Activated CD8-positive, alpha-beta T cell treated with anti-CD3 and anti-CD28 coated beads, Interleukin-2, amount 10 ng/mL, durations not matched to agents 7 days and 5 days (primary cell): ENCODE data around the gene CCNQ. TPM values are rescaled to one million over a fixed set of nuclear protein-coding genes. Genes with fewer than 3 reads are reported as not detected.

Experiments used
- ATAC-seq: fragments of 150-1000 bp; cut with Tn5 transposase; one replicate; pipeline ENCODE4 v1.10.0; 2021; ENCODE audit warnings: moderate library complexity
- CTCF ChIA-PET: fragments of 350-600 bp; sonication (Branson Sonifier 250); formaldehyde crosslinking; loops from one replicate; lab custom pipeline; 2021; ENCODE audit warnings: antibody characterized with exemption; lab: Charles Lee
- POLR2A ChIA-PET: fragments of 350-600 bp; sonication (Branson Sonifier 250); formaldehyde crosslinking; loops from one replicate; lab custom pipeline; 2021; ENCODE audit warnings: antibody characterized with exemption; lab: Charles Lee
- DNase-seq: peaks from one replicate; pipeline ENCODE4 v3.0.0-alpha.2; 2020
- H3K27ac Mint-ChIP-seq: one replicate; pipeline ENCODE4 v1.8.0; 2021; ENCODE audit warnings: mild to moderate bottlenecking, mixed read lengths
- H3K27me3 Mint-ChIP-seq: one replicate; pipeline ENCODE4 v1.8.0; 2021; ENCODE audit warnings: low read depth, mixed read lengths
- H3K36me3 Mint-ChIP-seq: one replicate; pipeline ENCODE4 v1.8.0; 2021; ENCODE audit warnings: low read depth, mixed read lengths
- H3K4me1 Mint-ChIP-seq: one replicate; pipeline ENCODE4 v1.8.0; 2021; ENCODE audit warnings: low read depth, mixed read lengths
- H3K4me3 Mint-ChIP-seq: one replicate; pipeline ENCODE4 v1.8.0; 2021; ENCODE audit warnings: mild to moderate bottlenecking, mixed read lengths
- H3K9me3 Mint-ChIP-seq: one replicate; pipeline ENCODE4 v1.8.0; 2022; ENCODE audit warnings: mixed read lengths; ENCODE audit not compliant: insufficient read depth
- total RNA-seq, 2 experiments: library from RNA; stranded (reverse); gene quantifications; one replicate each; pipeline ENCODE4 v1.2.3, GENCODE V29; 2021

CCNQ gene
- total RNA-seq, 2 experiments from 2014 or later: 23.9 to 24.5 TPM

DNA sequence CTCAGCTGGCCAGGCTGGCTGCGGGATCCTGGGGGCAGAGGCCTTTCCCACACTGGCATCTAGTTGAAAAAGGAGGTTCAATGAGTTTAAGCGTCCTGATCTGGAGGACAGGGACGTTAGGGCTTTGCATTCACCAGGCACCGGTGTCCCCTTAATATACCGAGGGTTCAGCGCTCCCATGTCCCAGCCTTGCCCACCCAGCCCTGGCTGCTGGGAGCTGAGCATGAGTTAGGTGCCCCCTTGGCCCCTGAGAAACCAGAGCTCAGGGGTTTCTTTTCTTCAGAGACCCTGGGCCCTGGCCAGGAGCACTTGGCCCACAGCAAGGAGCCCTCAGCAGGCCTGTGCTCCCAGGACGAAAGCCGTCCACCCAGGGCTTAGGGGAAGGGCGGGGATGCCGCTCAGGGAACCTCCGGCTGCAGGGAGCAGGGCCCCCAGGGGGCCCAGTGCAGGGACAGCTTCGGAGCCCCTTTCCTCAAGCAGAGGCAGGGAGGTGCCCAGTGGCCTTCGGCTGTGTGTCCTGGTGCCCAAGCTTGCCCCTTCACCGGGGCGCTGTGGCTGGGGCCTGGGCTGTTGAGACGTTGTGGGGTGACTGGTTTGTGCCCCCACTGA, 27.2 kb upstream of the CCNQ start:
- no peaks in the 10 kb centered on the region for H3K4me1 Mint-ChIP-seq
- no peak overlapping the region for H3K4me3 Mint-ChIP-seq
- H3K27ac Mint-ChIP-seq: no peak overlapping the region
- H3K27me3 Mint-ChIP-seq: no peaks in the 10 kb centered on the region
- ATAC-seq: no peak
- POLR2A ChIA-PET: no interaction called here
- no peaks in the 10 kb centered on the region for H3K9me3 Mint-ChIP-seq
- no peak for DNase-seq
- H3K36me3 Mint-ChIP-seq: no peaks in the 10 kb centered on the region
- CTCF ChIA-PET: no interaction called here

DNA sequence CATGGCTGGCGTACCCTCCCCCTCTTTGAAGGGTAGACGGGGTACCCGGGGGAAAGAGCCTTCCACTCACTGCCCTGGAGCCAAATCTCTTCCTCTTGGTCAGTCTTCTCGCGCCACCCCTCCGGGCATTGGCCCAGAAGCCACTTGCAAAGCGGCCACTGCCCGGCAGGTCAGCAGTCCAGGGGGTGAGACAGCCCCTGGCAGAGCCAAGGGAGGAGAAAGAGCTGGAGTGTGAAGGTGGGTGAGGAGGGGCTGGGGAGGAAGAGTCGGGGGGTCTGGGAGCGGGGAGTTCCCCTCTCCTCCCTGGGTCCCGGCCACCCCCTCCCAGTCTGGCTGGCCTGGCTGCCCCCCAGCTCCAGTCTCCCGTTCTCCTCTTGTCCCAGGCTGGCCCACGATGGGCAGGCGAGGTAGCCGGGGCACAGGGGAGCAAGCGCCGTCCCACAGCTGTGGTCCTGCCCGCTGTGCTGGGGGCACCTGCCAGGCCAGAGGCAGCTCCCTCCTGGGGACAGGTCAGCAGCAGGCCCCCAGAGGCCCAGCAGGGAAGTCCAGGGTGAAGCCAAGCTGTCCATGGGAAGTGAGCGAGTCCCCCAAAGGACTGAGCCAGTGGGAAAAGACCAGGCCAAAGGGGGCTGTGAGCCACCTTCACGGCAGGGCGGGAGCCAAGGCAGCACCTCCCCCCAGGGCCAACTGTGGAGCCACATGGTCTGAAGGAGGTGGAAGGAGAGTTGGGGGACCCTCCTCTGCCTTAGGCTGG, 26.5 kb upstream of the CCNQ start:
- POLR2A ChIA-PET: no interaction called here

DNA sequence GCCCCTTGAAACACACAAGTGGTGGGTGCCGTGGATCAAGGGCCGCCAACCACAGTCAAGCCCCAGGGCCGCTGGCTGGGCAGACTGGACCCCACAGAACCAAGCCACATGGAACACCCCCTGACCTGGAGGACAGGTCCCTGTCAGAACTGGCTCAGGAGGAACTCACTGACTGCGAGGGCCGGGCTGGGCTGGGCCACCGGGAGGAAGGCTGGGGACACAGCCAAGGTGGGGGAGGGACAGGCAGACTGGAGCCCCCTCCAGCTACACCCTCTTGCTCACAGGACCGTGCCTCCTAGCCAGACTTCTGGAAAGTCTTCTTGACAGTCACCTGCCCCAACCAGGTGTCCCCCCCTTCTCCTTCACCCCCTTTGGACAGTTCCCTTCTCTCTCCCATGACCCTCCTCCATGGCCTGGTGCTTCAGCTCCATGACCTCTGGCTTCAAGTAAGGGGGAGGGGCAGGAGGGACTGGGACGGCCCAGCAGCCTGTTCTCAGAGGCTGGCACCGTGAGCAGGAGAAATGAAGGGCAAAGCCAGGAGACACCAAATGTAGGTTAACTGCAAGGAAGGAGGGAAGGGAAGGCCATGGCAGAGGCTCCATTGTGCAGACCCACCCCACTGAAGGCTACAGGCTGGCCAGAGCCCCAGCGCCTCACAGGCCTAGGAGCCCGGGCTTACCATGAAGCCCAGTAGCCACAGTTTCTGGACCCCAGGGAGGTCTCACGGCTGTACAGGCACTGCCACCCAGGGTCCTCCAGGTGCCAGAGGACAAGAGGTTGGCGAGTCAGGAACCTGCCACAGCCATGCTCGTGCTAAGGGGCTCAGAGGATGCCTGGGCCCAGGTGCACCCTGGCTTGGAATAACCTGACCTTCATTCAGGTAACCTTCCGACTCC, 25.5 kb upstream of the CCNQ start:
- Mint-ChIP-seq H3K36me3 (no peaks in the 10 kb centered on the region), H3K27ac (no peak overlapping the region), H3K27me3 (no peaks in the 10 kb centered on the region), H3K4me3 (no peak overlapping the region), H3K9me3 (no peaks in the 10 kb centered on the region), H3K4me1 (no peaks in the 10 kb centered on the region)
- ChIA-PET CTCF (no interaction called here), POLR2A (no interaction called here)
- DNase-seq (no peak), ATAC-seq (no peak)

More for the DNA sequence above, 26.5 kb upstream of the CCNQ start:
- Mint-ChIP-seq H3K27me3 (no peaks in the 10 kb centered on the region), H3K36me3 (no peaks in the 10 kb centered on the region), H3K4me1 (no peaks in the 10 kb centered on the region), H3K27ac (no peak overlapping the region), H3K4me3 (no peak overlapping the region), H3K9me3 (no peaks in the 10 kb centered on the region)
- CTCF ChIA-PET: no interaction called here
- no peak for DNase-seq
- no peak for ATAC-seq

DNA sequence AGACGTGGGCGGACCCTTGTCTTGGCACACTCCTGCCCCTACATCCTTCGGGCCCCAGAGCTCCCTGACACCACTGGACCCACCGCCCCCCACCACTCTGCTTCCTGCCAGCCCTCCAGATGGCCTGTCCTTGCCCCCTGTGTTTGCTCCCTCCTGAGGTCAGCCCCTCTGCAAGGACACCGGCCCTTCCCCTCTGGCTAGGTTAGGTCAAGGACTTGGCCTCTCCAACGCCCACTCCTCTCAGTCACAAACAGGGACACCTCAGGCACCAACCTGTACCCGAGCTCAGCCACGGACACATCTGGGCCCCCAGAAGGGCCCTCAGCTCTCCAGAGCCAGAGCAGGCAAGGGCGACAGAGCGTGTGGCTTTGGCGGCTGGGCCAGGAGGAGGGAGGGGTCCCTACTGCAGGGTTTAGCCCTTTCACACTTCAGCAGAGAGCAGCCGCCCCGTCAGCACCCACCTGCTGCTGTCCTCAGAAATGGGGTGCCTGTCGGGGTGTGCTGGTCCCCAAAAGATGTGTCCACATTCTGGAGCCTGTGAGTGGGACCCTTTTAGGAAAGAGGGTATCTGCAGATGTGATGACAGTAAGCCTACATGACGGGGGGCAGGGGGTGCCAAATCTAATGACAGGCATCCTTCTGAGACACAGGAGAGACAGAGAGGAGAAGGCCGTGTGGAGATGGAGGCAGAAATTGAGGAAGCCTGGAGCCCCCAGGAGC, 24.5 kb upstream of the CCNQ start:
- ATAC-seq (no peak), DNase-seq (no peak)
- POLR2A ChIA-PET: no interaction called here
- H3K4me3 Mint-ChIP-seq: no peak overlapping the region
- CTCF ChIA-PET: interaction anchor here (0.6 kb wide), 1 partner anchor 9 kb away, joined by 3 read pairs; no protein-coding TSS in a partner anchor
- H3K27me3 Mint-ChIP-seq: no peaks in the 10 kb centered on the region
- no peaks in the 10 kb centered on the region for H3K4me1 Mint-ChIP-seq
- no peak overlapping the region for H3K27ac Mint-ChIP-seq
- H3K36me3 Mint-ChIP-seq: no peaks in the 10 kb centered on the region
- no peaks in the 10 kb centered on the region for H3K9me3 Mint-ChIP-seq

DNA sequence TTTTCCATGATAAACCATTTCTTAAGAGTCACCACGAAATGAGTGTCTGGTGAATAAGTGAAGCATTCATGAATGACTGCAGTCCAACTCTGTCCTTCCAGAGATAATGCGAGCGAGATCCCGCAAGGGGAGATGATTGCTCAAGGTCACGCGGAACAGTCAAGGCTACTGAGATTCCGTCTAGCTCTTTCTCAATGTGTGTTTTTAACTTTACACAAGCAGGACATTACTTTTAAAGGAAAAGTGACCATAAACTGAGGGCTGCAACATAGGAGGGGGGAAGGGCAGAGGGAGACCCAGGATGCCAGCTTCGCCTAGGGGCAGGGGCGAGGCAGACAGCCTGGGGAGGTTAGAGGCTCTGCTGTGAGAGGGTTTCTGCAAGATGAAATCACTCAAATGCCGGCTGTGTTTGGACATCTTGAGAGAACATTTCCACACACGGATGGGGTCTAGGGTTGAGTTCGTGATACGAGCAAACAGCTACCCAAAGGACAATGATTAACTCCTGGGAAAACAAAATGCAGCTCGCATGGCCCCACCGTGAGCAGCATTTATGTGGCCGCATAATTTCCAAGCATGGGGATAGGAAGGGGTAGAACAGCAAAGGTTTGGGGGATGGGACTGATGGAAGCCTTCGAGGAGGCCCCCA, 23.8 kb upstream of the CCNQ start:
- no peak overlapping the region for H3K4me3 Mint-ChIP-seq
- H3K36me3 Mint-ChIP-seq: no peaks in the 10 kb centered on the region
- ATAC-seq (no peak), DNase-seq (no peak)
- ChIA-PET POLR2A (no interaction called here), CTCF (interaction anchor here (0.6 kb wide), 1 partner anchor 8 kb away, joined by 3 read pairs; no protein-coding TSS in a partner anchor)
- H3K9me3 Mint-ChIP-seq: no peaks in the 10 kb centered on the region
- H3K27me3 Mint-ChIP-seq: peaks cover 3% of the 10 kb centered on the region
- no peak overlapping the region for H3K27ac Mint-ChIP-seq
- H3K4me1 Mint-ChIP-seq: no peaks in the 10 kb centered on the region

DNA sequence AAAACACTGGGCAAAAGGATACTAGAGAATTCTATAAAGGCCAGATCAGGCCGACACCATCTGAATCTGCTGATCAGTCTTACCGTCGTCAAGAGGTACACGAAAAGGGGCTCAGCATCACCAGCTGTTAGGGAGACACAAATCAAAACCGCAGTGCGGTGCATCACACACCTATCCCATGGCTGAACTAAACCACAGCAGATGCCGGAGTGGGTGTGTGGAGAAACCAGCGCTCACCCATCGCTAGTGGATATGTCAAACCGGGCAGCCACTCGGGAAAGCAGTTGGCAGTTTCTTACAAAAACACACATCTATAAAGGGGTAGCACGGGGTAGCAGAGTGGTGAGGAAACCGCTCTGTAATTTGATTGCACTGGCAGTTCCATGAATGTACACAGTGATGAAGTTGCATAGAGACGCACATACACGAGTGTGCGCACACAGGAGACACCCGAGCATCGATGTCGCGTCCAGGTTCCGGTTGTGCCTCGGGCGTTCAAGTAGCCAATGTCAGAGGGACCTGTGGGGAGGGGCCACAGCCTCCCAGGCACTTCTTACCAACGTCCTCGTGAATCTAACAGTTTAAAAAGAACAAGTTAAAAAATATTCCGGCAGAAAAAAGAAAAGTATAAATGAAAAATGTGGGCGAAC, 23.1 kb upstream of the CCNQ start:
- Mint-ChIP-seq H3K4me3 (no peak overlapping the region), H3K9me3 (no peaks in the 10 kb centered on the region), H3K4me1 (no peaks in the 10 kb centered on the region), H3K27ac (no peak overlapping the region), H3K36me3 (no peaks in the 10 kb centered on the region), H3K27me3 (peaks cover 5% of the 10 kb centered on the region)
- ChIA-PET POLR2A (no interaction called here), CTCF (no interaction called here)
- DNase-seq: no peak
- ATAC-seq: no peak

DNA sequence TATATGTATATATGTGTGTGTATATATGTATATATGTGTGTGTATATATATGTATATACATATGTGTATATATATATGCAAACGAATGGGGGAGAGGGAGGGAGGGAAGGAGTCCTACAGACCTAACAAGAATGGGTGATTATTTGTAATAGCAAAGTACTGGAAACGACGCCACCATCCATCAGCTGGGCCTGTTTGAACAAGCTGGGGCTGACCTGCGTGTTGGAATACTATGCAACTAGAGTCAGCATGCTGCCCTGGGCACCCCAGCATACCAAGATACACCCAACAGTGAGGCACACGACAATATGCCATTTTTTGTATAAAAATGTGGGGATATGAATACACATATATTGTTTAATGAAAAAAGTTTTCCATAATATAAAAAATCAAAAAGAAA, 21.6 kb upstream of the CCNQ start:
- peaks cover 5% of the 10 kb centered on the region for H3K27me3 Mint-ChIP-seq
- H3K27ac Mint-ChIP-seq: no peak overlapping the region
- no peak for DNase-seq

DNA sequence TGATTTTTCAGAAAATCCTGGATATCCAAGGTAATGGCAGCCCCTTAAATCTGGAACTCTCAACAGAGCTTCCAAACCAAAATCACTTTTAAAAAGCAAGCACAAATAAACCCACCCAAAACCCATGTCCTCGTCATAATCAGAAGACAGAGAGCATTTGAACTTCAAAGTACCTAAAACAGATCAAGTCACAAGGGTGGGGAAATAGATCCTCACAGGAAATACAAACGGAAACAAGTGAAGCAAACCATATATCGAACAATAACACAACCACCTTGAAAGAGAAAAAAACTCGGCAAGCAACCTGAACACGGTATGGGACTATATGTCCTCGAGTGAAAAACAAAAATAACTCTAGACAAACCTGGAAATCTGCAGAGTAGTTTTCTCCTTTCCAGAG, 15.9 kb upstream of the CCNQ start:
- Mint-ChIP-seq H3K9me3 (no peaks in the 10 kb centered on the region), H3K27me3 (peaks cover 5% of the 10 kb centered on the region), H3K27ac (no peak overlapping the region), H3K4me1 (peaks cover 10% of the 10 kb centered on the region), H3K4me3 (no peak overlapping the region), H3K36me3 (no peaks in the 10 kb centered on the region)
- DNase-seq: no peak
- POLR2A ChIA-PET: interaction anchor here (1.2 kb wide), 1 partner anchor 9 kb away, joined by 3 read pairs; no protein-coding TSS in a partner anchor
- ATAC-seq: no peak
- CTCF ChIA-PET: interaction anchor here (0.7 to 1.7 kb wide), 4 partner anchors 8 to 47 kb away, joined by 3 to 4 read pairs (median 4); no protein-coding TSS in a partner anchor

More for the DNA sequence above, 21.6 kb upstream of the CCNQ start:
- H3K4me1 Mint-ChIP-seq: no peaks in the 10 kb centered on the region
- POLR2A ChIA-PET: no interaction called here
- CTCF ChIA-PET: no interaction called here
- no peaks in the 10 kb centered on the region for H3K9me3 Mint-ChIP-seq
- no peak for ATAC-seq
- H3K36me3 Mint-ChIP-seq: no peaks in the 10 kb centered on the region
- H3K4me3 Mint-ChIP-seq: no peak overlapping the region

DNA sequence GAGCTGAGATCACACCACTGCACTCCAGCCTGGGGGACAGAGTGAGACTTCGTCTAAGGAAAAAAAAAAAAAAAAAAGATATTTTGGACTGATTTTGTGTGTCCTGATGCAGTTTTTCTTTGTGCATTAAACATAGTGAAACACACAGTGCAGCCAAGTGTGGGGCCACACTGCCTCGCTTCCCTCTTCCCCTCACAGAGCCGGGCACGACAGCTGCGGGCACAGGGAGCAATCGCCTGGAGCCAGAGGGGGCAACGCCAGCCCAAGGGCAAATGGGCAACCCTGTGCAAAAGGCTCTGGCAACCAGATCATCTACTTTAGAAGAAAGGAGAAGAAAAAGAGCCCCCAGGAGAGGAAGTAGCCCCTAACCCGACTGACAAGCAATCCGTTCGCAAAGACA, 13.5 kb upstream of the CCNQ start:
- ChIA-PET CTCF (no interaction called here), POLR2A (no interaction called here)
- Mint-ChIP-seq H3K36me3 (no peaks in the 10 kb centered on the region), H3K27ac (no peak overlapping the region), H3K9me3 (no peaks in the 10 kb centered on the region), H3K4me3 (no peak overlapping the region), H3K4me1 (peaks cover 10% of the 10 kb centered on the region), H3K27me3 (peaks cover 7% of the 10 kb centered on the region)
- ATAC-seq (no peak), DNase-seq (no peak)

DNA sequence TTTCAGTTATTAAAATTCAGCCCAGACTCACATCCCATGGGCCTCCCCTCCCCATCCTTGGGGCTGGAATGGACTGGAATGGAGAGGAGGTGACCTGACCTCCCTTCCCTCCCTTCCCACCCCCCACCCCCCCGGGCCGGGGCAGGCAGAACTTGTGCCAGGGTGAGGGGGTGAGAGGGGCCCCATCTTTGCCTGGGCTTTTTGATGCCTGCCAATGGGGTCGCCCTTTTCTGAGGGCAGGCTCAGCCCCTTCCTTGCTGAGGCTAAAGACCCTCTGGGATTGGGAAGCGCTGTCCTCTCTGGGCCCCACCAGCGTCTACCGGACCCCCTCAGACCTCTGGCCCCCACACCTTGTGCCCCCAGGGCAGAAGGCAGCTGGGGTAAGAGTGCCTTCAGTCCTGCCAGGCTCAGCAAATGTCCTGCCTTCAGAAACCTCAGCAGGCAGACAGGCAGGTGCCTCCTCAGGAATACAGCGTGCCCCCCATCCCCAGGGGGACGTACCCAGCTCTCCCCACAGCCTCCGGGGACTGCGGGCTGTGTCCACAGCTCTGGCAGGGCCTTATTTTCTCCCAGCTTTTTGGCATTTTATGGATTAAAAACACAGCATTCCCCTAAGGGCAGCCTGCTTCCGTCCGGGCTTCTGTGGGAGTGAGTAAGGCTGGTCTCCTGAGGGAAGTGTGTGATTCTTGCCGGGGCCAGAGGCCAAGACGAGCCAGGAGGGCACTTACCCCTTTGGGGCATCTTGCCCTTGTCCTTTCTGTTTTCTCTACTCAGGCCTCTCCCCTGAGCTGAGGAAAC, 12.6 kb upstream of the CCNQ start:
- ATAC-seq (no peak), DNase-seq (no peak)
- H3K4me1 Mint-ChIP-seq: peaks cover 10% of the 10 kb centered on the region
- no peaks in the 10 kb centered on the region for H3K36me3 Mint-ChIP-seq
- CTCF ChIA-PET: no interaction called here
- H3K4me3 Mint-ChIP-seq: no peak overlapping the region
- H3K9me3 Mint-ChIP-seq: no peaks in the 10 kb centered on the region
- no peak overlapping the region for H3K27ac Mint-ChIP-seq
- peaks cover 7% of the 10 kb centered on the region for H3K27me3 Mint-ChIP-seq
- POLR2A ChIA-PET: interaction anchor here (0.6 kb wide), 1 partner anchor 92 kb away, joined by 3 read pairs; no protein-coding TSS in a partner anchor
